Stimulated activated CD8-positive, alpha-beta memory T cell treated with anti-CD3 and anti-CD28 coated beads, Interleukin-15, amount 100 ng/mL, for 4 hours (primary cell): ENCODE data around the gene GMDS.

Experiments
- DNase-seq, 2 donors: peaks; one replicate each; pipeline ENCODE4 v3.0.0-alpha.2; 2020; ENCODE audit warnings: low read depth in 2 of 2

Gene GMDS

GRCh38 chr6:1651362-1651761 is 594.0 kb downstream of the GMDS start:
- no peak for DNase-seq

GRCh38 chr6:1645466-1646185 is 599.8 kb downstream of the GMDS start:
- no peak for DNase-seq

GRCh38 chr6:1644516-1645060 is 600.8 kb downstream of the GMDS start:
- DNase-seq = no peak

GRCh38 chr6:1643830-1644445 is 601.5 kb downstream of the GMDS start:
- DNase-seq = no peak

GRCh38 chr6:1643111-1643510 is 602.3 kb downstream of the GMDS start:
- no peak for DNase-seq

- DNase-seq = no peak
These were observed 604.0 kb downstream of the GMDS start for GRCh38 chr6:1641343-1641885.

GRCh38 chr6:1640476-1640875 is 604.9 kb downstream of the GMDS start:
- DNase-seq = no peak

GRCh38 chr6:1639430-1639829 is 606.0 kb downstream of the GMDS start:
- no peak for DNase-seq

- DNase-seq = no peak
These were observed 608.2 kb downstream of the GMDS start for GRCh38 chr6:1636971-1637871.

GRCh38 chr6:1636272-1636825 is 609.1 kb downstream of the GMDS start:
- DNase-seq = no peak

- no peak for DNase-seq
These were observed 609.9 kb downstream of the GMDS start for GRCh38 chr6:1635305-1636010.

GRCh38 chr6:1634081-1634480 is 611.3 kb downstream of the GMDS start:
- DNase-seq = no peak

GRCh38 chr6:1633366-1634021 is 611.9 kb downstream of the GMDS start:
- no peak for DNase-seq

- DNase-seq = no peak
These were observed 614.2 kb downstream of the GMDS start for GRCh38 chr6:1631251-1631650.

- DNase-seq = no peak
These were observed 614.6 kb downstream of the GMDS start for GRCh38 chr6:1630771-1631217.

- no peak for DNase-seq
These were observed 615.1 kb downstream of the GMDS start for GRCh38 chr6:1630212-1630770.

- no peak for DNase-seq
These were observed 616.1 kb downstream of the GMDS start for GRCh38 chr6:1629316-1629715.

GRCh38 chr6:1627827-1628560 is 617.4 kb downstream of the GMDS start:
- no peak for DNase-seq

- no peak for DNase-seq
These were observed 618.9 kb downstream of the GMDS start for GRCh38 chr6:1626481-1626880.
